ENCODE measurements around the gene CTXND2.
A peak's percentile ranks its signal among the peaks of the same experiment; 100 is the strongest.
"Not testable (repeated sequence)": the region's sequence is repeated elsewhere in the genome, so short reads cannot be mapped to it uniquely, and the experiment has no call there.

Gene CTXND2

DNA sequence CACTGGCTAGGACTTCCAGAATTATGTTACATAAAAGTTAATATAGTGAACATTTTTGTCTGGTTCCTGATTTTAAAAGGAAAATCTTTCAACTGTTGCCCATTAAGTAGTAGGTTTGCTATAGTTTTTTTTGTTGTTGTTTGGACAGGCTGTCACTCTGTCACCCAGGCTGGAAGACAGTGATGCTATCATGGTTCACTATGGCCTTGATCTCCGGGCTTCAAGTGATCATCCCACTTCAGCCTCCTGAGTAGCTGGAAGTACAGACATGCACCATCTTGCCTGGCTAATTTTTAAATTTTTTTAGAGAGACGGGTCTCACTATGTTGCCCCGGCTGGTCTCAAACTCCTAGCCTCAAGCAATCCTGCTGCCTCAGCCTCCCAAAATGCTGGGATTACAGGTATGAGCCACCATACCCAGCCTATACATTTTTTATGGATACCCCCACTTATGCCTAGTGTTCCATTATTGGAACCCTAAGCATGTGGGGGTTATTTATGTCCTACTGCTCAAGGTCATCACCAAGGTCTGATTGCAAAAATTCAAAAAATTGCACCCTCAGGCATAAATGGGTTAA lies 6.5 kb downstream of the CTXND2 start:
- no peak for DNase-seq (ENCODE audit: low spot score)

DNA sequence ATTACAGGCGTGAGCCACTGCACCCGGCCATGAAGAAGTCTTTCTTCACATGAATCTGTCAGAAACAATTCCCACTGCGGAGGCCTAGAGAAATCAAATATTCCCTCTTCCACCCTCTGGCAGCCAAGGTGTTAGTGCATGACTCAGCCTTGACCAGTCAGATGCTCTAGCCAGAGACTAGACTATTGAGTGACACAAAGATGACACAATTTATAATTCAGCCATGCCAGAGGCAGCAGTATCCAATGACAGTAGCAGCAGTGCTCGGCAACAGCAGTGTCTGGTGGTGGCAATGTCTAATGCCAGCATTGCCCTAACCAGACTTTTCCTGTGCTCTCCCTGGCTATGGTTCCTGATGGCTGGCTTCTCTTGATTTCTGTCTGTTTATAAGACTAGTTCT lies 8.7 kb downstream of the CTXND2 start:
- DNase-seq (ENCODE audit: low spot score) = no peak

DNA sequence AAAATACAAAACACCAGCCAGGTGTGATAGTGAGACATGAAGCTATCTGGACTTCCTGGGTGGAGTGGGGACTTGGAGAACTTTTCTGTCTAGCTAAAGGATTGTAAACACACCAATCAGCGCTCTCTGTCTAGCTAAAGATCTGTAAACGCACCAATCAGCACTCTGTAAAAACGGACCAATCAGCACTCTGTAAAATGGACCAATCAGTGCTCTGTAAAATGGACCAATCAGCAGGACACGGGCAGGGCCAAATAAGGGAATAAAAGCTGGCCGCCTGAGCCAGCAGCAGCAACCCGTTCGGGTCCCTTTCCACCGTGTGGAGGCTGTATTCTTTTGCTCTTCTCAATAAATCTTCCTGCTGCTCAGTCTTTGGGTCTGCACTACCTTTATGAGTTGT lies 12.9 kb downstream of the CTXND2 start:
- DNase-seq (ENCODE audit: low spot score) = not testable (repeated sequence)

DNA sequence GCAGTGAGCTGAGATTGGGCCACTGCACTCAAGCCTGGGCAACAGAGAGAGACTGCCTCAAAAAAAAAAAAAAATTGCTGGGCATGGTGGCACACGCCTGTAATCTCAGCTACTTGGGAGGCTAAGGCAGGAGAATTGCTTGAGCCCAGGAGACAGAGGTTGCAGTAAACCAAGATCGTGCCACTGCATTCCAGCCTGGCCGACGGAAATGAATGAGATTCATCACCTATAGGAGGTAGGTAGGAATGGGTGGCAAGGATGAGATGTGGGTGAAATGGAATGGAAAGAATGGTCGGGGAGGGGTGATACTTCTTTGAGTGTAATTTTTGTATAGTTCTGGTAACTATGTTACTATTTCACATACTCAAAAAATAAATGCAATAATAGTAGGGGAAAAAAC lies 15.4 kb downstream of the CTXND2 start:
- DNase-seq (ENCODE audit: low spot score) = no peak

DNA sequence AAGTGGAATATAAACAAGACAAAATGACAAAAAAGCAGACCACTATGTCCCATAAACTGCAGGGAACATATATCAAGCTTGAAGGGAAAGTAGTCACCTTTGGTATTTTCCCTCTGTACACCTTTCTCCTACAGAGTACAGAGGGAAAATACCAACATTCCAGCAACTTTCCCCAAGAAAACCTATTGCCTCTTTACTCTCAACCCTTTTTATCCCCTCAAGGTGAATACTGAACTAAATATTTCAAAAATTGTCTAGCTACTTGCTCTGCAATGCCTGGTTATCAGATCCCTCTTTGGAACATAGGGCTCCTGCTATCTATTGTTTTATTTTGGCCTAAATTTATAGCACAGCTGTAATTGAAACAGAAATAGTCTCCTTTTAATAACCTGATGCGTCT lies 15.8 kb downstream of the CTXND2 start:
- no peak for DNase-seq (ENCODE audit: low spot score)

DNA sequence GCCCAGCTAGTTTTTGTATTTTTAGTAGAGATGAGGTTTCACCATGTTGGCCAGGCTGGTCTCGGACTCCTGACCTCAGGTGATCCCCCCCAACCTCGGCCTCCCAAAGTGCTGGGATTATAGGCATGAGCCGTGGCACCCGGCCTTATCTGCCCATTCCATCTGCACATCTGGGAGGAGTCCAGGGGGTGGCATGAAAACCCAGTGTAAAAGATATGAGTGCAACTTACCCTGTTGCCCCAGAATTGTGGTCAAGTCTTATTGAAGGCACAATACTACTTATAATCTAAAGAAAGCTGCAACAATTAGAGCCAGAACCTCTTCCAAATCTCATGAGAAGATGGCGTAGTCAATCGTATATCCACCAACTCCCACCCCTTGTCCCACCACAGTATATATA lies 18.4 kb downstream of the CTXND2 start:
- DNase-seq (ENCODE audit: low spot score) = no peak

DNA sequence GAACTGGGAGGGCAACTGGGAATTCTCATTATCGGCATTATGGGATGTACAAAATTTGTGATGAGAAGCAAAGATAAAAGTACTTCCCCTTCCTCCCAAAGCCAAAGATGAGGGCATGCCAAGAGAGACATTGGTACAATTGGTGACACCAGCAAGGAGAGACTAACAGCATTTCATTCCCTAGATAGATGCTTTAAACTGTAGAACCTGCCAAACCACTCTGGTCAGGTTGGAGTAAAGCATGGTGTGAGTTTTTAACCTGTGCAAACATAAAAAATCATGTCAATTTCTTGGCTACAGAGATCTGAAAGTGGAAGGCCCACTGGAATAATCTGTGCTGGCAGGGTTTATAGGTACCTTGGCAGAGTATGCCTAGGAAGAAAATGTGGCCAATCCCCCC lies 19.4 kb downstream of the CTXND2 start:
- no peak for DNase-seq (ENCODE audit: low spot score)

DNA sequence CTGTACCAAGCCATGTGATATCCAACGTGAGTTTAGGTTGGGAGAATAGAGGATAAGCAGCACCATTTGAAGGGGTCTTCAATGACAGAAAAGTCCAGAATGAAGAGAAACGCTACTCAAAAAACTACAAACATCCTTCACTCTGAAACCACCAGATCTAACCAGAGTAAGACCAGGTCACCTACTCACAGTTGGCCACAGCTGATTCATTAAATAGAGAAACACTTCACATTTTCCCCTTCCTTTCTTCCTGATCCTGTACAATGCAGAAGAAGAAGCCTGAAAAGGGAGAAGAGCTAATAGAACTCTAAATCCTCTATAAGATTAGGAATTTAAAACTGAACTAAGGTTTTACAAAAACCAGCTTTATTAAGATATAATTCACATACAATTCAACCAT lies 19.9 kb downstream of the CTXND2 start:
- no peak for DNase-seq (ENCODE audit: low spot score)

DNA sequence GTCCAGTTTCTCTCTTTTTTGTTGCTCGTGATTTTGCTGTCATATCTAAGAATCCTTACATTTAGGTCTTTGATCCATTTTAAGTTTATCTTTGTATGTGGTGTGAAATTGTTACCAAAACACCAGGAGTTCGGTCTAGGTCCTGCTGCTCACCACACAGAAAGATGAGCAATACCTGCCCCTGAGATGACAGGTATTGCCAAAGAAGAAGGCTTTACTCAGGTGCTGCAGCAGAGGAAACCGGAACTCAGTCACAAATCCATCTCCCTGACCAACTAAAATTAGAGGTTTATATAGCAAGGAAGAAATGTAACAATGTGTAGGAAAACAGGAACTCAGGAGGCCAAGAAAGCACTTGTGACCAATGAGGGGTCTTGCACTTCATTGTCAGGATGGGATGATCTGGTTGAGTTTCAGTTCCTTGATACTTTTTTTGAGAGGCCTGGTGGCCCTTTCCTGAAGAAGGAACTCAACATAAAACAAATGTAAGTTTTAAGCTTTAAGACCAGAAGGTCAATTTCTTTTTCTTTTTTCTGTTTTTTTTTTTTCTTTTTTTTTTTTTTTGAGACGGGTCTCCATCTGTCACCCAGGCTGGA lies 22.7 kb downstream of the CTXND2 start:
- no peak for DNase-seq (ENCODE audit: low spot score)

DNA sequence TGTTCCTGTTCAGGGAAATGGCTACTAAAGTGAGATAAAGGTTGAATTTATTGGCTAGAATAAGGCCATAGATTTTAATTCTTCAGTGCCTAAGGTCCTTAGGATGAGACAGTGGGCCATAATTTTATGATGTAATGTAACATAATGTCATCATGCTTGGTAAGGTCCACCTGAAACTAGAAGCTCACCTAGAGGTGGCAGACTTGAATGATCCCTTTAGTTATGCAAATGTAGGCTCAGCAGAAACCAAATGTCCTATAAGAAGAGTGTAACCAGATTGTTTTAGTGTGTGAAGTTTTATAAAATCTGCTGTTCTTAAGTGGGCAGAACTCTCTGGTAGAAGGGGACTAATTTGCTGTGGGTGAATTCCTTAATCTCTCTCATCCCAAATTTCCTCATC lies 25.7 kb downstream of the CTXND2 start:
- no peak for DNase-seq (ENCODE audit: low spot score)

DNA sequence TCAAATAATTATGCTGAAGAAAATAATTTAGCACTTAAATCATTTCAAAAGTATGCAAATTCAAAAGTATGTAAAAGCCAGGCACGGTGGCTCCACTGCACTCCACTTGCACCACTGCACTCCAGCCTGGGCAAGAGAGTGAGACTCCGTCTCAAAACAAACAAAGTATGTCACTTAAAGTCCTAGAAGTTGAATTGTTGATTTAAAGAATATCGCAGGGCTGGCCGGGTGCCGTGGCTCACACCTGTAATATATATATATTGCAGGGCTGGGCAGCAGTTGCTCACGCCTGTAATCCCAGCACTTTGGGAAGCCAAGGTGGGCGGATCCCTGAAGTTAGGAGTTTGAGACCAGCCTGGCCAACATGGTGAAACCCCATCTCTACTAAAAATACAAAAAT lies 30.5 kb downstream of the CTXND2 start:
- DNase-seq (ENCODE audit: low spot score) = no peak

DNA sequence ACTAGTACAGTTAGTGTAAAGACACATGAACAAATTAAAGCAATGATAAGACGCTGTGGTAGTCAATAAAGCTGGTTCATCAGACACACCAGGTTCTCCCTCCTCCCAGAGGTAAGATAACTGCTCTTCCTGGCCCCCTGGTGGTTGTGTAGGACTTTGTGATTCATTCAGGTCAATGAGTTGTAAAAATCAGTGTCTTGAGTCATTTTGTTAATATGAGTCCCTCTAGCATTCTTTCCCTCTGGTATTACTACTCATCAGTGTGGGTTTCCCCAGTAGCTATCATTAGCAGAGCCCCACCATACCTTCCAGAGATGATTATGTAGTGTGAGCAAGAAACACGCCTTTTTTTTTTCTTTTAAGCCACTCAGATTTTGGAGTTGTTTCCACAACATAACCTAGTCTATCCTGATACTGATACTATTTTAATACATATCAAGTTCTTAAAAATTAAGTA lies 35.6 kb downstream of the CTXND2 start:
- DNase-seq (ENCODE audit: low spot score) = peak; percentile 79

DNA sequence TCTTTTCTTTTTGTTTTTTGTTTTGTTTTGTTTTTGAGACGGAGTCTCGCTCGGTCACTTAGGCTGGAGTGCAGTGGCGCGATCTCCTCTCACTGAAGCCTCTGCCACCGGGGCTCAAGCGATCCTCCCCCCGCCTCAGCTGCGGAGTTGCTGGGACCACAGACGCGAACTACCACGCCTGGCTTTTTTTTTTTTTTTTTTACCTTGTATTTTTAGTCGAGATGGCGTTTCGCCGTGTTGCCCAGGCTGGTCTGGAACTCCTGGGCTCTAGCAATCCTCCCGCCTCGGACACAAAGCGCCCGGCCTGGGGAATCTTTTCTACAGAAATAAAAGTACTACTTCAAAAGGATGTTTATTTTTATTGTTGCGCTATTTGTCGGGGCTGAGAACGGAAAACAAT lies 38.1 kb downstream of the CTXND2 start:
- no peak for DNase-seq (ENCODE audit: low spot score)

DNA sequence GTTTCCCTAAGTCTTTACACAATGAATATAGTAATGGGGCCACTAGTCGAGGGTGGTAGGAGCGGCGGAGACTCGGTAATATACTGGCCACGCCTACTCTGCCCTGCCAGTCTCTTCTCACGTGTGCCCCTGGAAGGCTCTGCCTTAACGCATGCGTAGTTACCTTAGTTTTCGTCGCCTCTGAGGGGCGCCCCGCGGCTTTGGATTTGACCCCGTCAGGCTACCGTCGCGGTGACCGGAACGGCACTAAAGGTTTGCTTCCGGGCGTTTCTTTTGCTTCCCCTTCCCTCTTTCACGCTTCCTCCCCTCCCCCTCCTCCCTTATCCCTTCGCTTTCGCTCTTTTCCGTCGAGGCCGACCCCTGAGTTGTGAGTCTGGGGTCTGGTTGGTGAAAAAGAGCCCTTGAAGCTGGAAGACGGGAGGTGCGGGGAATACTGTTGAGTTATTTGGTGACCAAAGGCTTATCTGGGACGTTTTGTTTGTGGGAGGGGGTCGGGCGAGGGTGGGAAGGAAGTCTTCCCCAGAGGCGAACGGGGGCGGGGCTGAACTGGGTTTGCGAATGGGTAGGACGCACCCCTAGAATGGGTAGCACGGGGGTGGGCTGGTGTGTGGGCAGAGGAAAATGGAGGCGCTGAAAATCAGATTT lies 39.3 kb downstream of the CTXND2 start, which contains the start of gene SETDB1:
Gene SETDB1, plus strand, starts transcription at position 267 of the 645 bp plus-strand sequence. CDS start 1,352 bp downstream, outside the sequence.
- peak; percentile 94 for DNase-seq (ENCODE audit: low spot score)

DNA sequence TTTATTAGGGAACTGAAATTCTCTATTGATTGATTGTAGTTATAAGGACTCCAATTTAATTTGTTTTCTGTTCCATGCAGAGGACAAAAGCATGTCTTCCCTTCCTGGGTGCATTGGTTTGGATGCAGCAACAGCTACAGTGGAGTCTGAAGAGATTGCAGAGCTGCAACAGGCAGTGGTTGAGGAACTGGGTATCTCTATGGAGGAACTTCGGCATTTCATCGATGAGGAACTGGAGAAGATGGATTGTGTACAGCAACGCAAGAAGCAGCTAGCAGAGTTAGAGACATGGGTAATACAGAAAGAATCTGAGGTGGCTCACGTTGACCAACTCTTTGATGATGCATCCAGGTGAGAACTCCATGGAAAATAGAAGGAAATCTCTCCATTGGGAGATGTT lies 40.7 kb downstream of the CTXND2 start:
- DNase-seq (ENCODE audit: low spot score) = no peak

DNA sequence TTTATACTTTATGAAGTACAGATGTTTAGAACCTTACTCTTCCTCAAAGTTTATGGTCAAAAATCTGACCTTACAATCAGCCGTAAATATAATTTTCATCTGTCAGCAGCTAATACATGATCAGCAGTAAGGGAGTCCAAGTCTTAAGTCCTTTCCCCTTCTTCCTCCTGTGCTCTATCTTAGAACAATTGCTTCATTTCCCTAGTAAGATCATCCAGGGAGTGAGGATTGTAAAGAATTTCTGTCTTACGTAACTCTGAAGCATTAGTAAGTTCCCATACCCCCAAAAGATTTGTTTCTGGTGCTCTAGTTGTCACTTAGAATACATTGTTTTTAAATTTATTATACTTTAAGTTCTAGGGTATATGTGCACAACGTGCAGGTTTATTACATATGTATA lies 41.4 kb downstream of the CTXND2 start:
- no peak for DNase-seq (ENCODE audit: low spot score)

DNA sequence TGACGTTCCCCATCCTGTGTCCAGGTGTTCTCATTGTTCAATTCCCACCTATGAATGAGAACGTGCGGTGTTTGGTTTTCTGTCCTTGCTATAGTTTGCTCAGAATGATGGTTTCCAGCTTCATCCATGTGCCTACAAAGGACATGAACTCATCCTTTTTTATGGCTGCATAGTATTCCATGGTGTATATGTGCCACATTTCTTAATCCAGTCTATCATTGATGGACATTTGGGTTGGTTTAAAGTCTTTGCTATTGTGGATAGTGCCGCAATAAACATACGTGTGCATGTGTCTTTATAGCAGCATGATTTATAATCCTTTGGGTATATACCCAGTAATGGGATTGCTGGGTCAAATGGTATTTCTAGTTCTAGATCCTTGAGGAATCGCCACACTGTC lies 41.8 kb downstream of the CTXND2 start:
- DNase-seq (ENCODE audit: low spot score) = not testable (repeated sequence)

DNA sequence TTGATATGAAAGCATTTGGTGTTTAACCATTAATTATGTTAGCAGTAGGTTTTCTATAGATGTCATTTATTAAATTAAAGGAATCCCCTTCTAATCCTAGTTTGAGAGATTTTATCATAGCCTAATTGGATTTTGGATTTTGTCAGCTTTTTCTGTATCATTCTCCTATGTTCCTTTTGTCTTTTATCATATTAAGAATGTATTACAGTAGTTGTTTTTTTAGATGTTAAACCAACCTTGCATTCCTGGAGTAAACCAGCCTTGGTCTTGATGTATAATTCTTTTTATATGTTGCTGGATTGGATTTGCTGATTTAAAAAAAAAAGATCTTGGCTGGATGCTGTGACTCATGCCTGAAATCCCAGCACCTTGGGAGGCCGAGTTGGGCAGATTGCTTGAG lies 44.8 kb downstream of the CTXND2 start:
- no peak for DNase-seq (ENCODE audit: low spot score)

DNA sequence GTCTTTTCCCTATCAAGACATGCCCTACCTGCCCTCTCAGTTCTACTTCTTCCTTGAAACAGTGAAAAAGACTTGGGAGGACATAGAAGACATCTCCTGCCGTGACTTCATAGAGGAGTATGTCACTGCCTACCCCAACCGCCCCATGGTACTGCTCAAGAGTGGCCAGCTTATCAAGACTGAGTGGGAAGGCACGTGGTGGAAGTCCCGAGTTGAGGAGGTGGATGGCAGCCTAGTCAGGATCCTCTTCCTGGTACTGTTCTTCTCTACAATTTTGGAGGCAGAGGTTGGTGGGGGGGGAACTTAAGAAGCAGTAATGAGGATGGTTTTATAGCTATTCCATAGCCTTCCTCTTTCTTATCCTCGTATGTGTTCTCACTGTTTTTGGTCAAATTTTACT lies 57.9 kb downstream of the CTXND2 start:
- DNase-seq (ENCODE audit: low spot score) = no peak

DNA sequence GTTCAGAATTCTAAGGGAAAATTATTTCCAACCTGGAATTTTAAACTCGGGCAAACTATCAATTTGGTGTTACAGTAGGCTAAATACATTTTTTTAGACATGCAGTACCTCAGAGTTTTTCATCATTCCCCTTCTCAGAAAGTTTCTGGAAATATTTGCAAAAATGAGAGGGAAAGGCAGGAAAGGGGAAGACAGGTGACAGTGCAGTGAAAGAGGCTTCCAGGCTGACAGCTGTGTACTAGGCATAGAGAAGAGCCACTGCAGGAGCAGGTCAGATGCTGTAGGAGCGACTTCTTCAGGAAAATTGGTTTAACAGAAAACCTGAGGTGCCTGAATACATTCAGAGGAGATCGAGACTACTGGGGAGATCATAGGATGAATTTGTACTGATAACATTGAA lies 67.8 kb downstream of the CTXND2 start:
- no peak for DNase-seq (ENCODE audit: low spot score)

DNA sequence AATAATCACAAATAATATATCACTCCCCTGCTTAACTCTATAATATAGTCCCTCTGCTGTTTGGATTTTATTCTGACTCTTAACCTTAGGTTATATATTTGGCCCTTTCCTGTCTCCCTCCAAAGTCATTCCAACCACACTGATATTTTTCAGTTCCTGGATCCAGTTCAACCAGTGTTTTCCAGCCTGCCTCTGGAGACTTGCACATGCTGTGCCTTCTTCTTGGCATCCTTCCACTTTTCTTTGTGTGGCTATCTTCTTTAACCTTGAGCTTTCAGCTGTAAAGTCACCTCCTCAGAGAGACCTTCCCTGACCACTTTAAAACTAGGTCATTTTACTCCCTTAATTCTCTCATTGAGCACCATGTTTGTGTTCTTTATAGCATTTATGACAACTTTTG lies 68.3 kb downstream of the CTXND2 start:
- DNase-seq (ENCODE audit: low spot score) = no peak

DNA sequence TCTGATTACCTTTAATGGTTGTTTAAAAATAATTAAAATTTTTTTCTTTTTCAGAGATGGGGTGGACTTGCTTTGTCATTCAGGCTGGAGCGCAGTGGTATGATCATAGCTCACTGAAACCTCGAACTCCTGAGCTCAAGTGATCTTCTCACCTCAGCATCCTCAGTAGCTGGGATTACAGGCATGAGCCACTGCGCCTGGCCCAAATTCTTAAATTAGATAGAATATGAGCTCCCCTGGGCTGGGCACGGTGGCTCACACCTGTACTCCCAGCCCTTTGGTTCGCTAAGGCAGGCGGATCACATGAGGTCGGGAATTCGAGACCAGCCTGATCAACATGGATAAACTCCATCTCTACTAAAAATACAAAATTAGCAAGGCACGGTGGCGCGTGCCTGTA lies 70.7 kb downstream of the CTXND2 start:
- no peak for DNase-seq (ENCODE audit: low spot score)

DNA sequence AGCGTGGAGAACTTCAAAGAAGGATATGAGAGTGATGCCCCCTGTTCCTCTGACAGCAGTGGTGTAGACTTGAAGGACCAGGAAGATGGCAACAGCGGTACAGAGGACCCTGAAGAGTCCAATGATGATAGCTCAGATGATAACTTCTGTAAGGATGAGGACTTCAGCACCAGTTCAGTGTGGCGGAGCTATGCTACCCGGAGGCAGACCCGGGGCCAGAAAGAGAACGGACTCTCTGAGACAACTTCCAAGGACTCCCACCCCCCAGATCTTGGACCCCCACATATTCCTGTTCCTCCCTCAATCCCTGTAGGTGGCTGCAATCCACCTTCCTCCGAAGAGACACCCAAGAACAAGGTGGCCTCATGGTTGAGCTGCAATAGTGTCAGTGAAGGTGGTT lies 73.7 kb downstream of the CTXND2 start:
- DNase-seq (ENCODE audit: low spot score) = no peak

DNA sequence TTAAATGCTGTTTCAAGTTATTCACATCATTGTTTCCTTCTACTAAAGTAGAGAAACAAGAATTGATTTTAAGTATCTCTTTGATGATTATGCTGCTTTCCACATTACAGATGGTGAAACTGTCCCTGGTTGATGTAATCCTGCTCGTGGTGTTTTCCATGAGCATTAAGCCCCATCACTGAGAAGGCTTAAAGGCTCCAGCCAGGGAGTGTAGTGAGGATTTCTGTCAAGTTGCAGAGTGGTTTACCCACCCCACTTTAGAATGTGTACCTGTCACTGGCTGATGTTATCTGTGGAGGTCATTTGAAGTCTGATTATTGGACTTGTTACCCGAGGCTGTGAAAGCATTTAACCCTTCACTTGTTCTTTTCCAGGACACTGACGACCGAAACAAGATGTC lies 74.8 kb downstream of the CTXND2 start:
- DNase-seq (ENCODE audit: low spot score) = no peak

Data from CD4-positive, alpha-beta T cell treated with Interleukin-6 at 100 ng/mL for 8 hours (primary cell).